ENCODE data around the gene OTUD4. TPM values are rescaled to one million over a fixed set of nuclear protein-coding genes. Genes with fewer than 3 reads are reported as not detected.

OTUD4 gene
- polyA plus RNA-seq, 3 donors: 7.5 to 14.4 (median 9.0) TPM

DNA sequence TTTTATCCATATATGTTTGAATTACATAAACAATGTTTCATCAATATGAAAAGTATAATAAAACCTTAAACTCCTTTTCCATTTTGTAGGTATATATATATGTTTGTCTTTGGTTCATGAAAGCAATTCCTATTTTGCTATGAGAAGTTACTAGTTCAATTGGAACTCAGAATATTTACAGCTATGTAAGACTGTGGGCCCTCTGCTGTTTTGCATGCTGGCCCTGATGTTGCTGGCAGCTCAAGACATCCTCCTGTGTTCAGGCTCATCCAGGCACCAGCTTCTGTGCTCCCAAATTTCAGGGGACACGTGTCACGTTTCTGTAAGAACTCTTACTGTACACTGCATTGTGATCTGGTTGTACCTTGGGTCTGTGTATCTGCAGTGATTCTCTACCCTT, 38.7 kb upstream of the OTUD4 start:
- whole genome bisulfite sequencing (ENCODE audit: insufficient coverage): no CpG with 5 or more reads among the region's 2 CpGs
- peaks cover 0 to 2% (median 0%) of the 10 kb centered on the region in 3 donors for H3K27me3 Mint-ChIP-seq (ENCODE audit: low read depth in 3 of 3)
- Histone ChIP-seq H3K27ac (ENCODE audit: low read depth in 1 of 2, low read length in 2 of 2) (no peak overlapping the region), H3K9me3 (replicated peaks in 1 of 2; ENCODE audit: control insufficient read depth in 1 of 2, insufficient read depth in 1 of 2, low read length in 2 of 2) (no peaks in the 10 kb centered on the region), H2AFZ (ENCODE audit: insufficient read depth, low read depth, low read length, poor library complexity, severe bottlenecking) (no peak overlapping the region), H3K4me3 (replicated peaks in 1 of 3; ENCODE audit: low read depth in 2 of 3, low read length in 3 of 3) (no peak overlapping the region), H3K9ac (ENCODE audit: insufficient read depth, low read length, poor library complexity, severe bottlenecking) (no peak overlapping the region), H3K4me1 (ENCODE audit: control insufficient read depth in 1 of 2, insufficient read depth in 2 of 2, low read length in 2 of 2) (no peaks in the 10 kb centered on the region), H3K79me2 (ENCODE audit: insufficient read depth, low read length) (no peaks in the 10 kb centered on the region), H3K27me3 (ENCODE audit: control insufficient read depth in 2 of 2, insufficient read depth in 2 of 2, low read length in 2 of 2) (no peaks in the 10 kb centered on the region), H3K36me3 (replicated peaks in 1 of 2; ENCODE audit: control insufficient read depth in 1 of 2, insufficient read depth in 2 of 2, low read length in 2 of 2) (no peaks in the 10 kb centered on the region), H3K4me2 (replicated peaks; ENCODE audit: extremely low read depth, low read length, poor library complexity, severe bottlenecking) (no peak overlapping the region), H4K20me1 (ENCODE audit: insufficient read depth, low read length) (no peaks in the 10 kb centered on the region)
- no peaks in the 10 kb centered on the region for H3K36me3 Mint-ChIP-seq
- H3K4me1 Mint-ChIP-seq: peaks cover 6% of the 10 kb centered on the region
- peaks cover 0 to 3% (median 1%) of the 10 kb centered on the region in 7 donors for H3K9me3 Mint-ChIP-seq
- TF ChIP-seq, protein P1, sequence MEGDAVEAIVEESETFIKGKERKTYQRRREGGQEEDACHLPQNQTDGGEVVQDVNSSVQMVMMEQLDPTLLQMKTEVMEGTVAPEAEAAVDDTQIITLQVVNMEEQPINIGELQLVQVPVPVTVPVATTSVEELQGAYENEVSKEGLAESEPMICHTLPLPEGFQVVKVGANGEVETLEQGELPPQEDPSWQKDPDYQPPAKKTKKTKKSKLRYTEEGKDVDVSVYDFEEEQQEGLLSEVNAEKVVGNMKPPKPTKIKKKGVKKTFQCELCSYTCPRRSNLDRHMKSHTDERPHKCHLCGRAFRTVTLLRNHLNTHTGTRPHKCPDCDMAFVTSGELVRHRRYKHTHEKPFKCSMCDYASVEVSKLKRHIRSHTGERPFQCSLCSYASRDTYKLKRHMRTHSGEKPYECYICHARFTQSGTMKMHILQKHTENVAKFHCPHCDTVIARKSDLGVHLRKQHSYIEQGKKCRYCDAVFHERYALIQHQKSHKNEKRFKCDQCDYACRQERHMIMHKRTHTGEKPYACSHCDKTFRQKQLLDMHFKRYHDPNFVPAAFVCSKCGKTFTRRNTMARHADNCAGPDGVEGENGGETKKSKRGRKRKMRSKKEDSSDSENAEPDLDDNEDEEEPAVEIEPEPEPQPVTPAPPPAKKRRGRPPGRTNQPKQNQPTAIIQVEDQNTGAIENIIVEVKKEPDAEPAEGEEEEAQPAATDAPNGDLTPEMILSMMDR (IDR thresholded peaks at IDR 0.05): no peak
- H3K4me3 Mint-ChIP-seq: no peak overlapping the region
- intact Hi-C loops (cut with micrococcal nuclease): no loop called here
- DNase-seq: no peak
- H3K27ac Mint-ChIP-seq: no peak overlapping the region

DNA sequence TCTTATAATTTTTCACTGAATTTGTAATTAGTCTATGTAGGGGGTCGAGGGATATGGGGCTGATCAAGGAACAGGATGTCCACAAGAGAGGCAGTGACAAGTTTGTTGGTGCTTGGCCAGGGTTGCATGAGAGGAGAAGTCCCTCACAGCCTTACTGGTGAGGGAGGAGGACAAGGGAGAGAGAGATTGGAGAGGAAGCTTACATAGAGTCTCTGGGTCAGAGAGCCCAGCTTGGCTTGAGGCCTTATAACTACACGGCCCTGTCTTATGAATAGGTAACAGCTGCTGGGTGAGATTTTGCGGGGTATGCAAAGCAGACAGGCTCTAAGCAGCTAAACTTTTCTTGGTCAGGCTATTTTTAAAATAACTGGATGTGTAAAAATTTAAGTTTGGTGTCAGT, 37.9 kb upstream of the OTUD4 start:
- H3K27ac Mint-ChIP-seq: no peak overlapping the region
- Histone ChIP-seq H2AFZ (ENCODE audit: insufficient read depth, low read depth, low read length, poor library complexity, severe bottlenecking) (no peak overlapping the region), H3K4me2 (replicated peaks; ENCODE audit: extremely low read depth, low read length, poor library complexity, severe bottlenecking) (no peak overlapping the region), H3K9ac (ENCODE audit: insufficient read depth, low read length, poor library complexity, severe bottlenecking) (no peak overlapping the region), H3K9me3 (replicated peaks in 1 of 2; ENCODE audit: control insufficient read depth in 1 of 2, insufficient read depth in 1 of 2, low read length in 2 of 2) (no peaks in the 10 kb centered on the region), H4K20me1 (ENCODE audit: insufficient read depth, low read length) (no peaks in the 10 kb centered on the region), H3K4me3 (replicated peaks in 1 of 3; ENCODE audit: low read depth in 2 of 3, low read length in 3 of 3) (no peak overlapping the region), H3K4me1 (ENCODE audit: control insufficient read depth in 1 of 2, insufficient read depth in 2 of 2, low read length in 2 of 2) (no peaks in the 10 kb centered on the region), H3K27ac (ENCODE audit: low read depth in 1 of 2, low read length in 2 of 2) (no peak overlapping the region), H3K79me2 (ENCODE audit: insufficient read depth, low read length) (no peaks in the 10 kb centered on the region), H3K36me3 (replicated peaks in 1 of 2; ENCODE audit: control insufficient read depth in 1 of 2, insufficient read depth in 2 of 2, low read length in 2 of 2) (no peaks in the 10 kb centered on the region), H3K27me3 (ENCODE audit: control insufficient read depth in 2 of 2, insufficient read depth in 2 of 2, low read length in 2 of 2) (no peaks in the 10 kb centered on the region)
- H3K4me1 Mint-ChIP-seq: peaks cover 6% of the 10 kb centered on the region
- peaks cover 0 to 3% (median 2%) of the 10 kb centered on the region in 7 donors for H3K9me3 Mint-ChIP-seq
- H3K4me3 Mint-ChIP-seq: no peak overlapping the region
- TF ChIP-seq, protein P1 (IDR thresholded peaks at IDR 0.05): no peak
- DNase-seq: no peak
- intact Hi-C loops (cut with micrococcal nuclease): no loop called here
- no peaks in the 10 kb centered on the region for H3K36me3 Mint-ChIP-seq
- peaks cover 0 to 3% (median 0%) of the 10 kb centered on the region in 3 donors for H3K27me3 Mint-ChIP-seq (ENCODE audit: low read depth in 3 of 3)
- WGBS (ENCODE audit: insufficient coverage): 100% methylated on average over 2 of the region's 3 CpGs
